T follicular helper cell (primary cell): ENCODE data around the gene DIP2C.
"Not testable (repeated sequence)": the region's sequence is repeated elsewhere in the genome, so short reads cannot be mapped to it uniquely, and the experiment has no call there.

ENCODE experiments used
- DNase-seq: peaks from one replicate; pipeline ENCODE4 v3.0.0-alpha.2; 2020; ENCODE audit warnings: low read depth

DIP2C gene

GRCh38 chr10:375815-376505 is 313.5 kb downstream of the DIP2C start:
- DNase-seq, result no peak

DNA sequence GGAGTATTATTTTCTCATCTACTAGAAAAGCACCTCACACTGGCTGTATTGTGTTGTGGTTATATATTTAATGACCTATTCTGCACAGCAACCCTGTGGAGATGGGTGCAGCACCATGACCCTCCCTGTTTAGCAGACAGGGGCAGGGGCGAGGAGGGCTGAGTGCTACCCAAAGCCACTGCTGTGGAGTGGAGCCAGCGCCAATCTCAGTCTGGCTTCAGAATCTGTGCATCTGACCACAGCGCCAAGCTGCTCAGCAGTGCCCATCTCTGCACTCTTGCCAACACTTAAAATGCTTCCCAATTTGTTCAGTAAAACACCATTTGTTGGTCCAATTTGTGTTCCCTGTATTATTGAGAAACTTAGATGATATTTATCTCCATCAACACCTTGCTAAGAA is 315.1 kb downstream of the DIP2C start:
- no peak for DNase-seq

- no peak for DNase-seq
These were observed 315.8 kb downstream of the DIP2C start for GRCh38 chr10:373526-374309.

DNA sequence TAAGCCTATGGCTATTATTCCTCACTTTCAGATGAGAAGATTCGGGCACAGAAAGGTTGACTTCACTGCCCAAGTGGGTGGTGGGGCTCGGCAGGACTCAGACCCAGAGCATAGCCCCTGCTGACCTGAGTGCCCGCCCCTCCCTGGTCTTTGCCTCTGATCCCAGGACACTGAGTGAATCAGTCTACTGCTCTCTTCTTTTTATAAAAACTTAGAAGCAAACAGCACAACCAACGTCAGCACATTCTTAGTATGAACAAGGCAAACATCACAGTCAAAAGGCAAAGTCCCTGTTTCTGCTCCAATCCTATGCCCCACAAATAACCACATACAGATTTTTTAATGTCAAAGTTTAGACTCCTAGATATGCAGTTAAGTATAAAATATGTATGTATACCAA is 316.5 kb downstream of the DIP2C start:
- no peak for DNase-seq

GRCh38 chr10:372566-372965 is 316.9 kb downstream of the DIP2C start:
- DNase-seq, result no peak

GRCh38 chr10:371515-371914 is 318.0 kb downstream of the DIP2C start:
- DNase-seq, result no peak

- no peak for DNase-seq
These were observed 319.0 kb downstream of the DIP2C start for GRCh38 chr10:370449-370825.

- no peak for DNase-seq
These were observed 319.6 kb downstream of the DIP2C start for GRCh38 chr10:369684-370448.

GRCh38 chr10:369221-369683 is 320.2 kb downstream of the DIP2C start:
- no peak for DNase-seq

DNA sequence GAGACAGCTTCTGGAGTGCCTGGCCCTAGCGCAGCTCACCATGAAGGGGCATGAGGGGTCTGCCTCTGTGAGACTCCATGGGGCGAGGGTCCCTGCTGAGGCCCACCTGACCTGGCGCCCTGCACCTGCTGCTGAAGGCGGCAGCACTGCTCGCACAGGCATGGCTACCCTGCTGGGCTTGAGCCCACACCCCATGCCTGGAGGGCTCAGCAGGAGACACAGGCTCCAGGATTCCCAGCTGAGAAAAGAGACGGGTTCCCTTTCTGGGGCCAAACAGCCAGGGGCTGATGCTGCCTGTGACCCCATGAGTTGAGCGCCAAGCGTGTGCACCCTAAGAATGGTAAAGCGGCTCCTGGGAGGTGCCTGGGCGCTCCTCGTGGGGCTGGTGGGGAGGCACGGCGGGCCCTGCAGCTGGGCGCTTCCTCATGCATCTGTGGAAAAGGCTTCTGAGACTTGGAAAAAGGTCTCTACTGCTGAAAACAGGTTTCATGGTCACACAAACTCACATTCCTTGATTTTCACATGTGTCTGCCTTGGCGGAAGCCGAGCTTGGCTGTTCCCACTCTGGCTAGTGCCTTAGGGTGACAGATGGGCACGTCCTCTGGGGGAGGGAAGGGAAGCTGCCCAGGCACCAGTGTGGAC is 320.8 kb downstream of the DIP2C start:
- DNase-seq, result no peak

DNA sequence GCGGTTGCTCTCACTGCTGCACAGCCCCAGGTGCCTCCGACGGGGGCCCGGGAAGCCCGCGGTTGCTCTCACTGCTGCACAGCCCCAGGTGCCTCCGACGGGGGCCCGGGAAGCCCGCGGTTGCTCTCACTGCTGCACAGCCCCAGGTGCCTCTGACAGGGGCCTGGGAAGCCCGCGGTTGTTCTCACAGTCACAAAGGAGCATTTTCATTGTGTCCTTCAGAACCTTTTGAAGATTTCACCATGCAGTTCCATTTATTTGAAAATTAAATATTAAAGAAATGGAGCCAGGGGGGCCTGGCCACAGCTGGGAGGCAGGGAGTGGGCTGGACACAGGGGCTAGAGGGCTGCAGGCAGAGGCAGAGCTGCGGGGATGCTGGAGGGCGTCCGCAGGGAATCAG is 321.4 kb downstream of the DIP2C start:
- DNase-seq, result not testable (repeated sequence)

GRCh38 chr10:367636-368035 is 321.8 kb downstream of the DIP2C start:
- no peak for DNase-seq

DNA sequence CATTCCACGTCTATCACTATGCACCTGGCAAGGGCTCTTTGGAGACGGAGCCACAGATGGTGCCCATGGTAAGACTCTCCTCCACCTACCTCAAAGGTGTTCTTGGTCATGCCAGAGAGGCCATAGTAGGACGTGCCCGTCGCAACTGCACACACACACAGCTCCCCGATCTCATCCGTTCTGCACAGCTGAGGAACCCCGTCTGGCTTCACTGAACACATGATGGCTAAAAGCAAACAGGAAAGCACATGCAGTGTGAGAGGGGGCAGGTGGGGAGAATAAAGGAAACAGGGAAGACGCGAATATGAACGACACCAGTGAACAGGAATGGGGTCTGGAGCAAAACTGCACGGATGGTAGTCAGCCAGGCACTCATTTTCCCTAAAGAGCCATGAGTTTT is 323.3 kb downstream of the DIP2C start:
- DNase-seq, result no peak

DNA sequence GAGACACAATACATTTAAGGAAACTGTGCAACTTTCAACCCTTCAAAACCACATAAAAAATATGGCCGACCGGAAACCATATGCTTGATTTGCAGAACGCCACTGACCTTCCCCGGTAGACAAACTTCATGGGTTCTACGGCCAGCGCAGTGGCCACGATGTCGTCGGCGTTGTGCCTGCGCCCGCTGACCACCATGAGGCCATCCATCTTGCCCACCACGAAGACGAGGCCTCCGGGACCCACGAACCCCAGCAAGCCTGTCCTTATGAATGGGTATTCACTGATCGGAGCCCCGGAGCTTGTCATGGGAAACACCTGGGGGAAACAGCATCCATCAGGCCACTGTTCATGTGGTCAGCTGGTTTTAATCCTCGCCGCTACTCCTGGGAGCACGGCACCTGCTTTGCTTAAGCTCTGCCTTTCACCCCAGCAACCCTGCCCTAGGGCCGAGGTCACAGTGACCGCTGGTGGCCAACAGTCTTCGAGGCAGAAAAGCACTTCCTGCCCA is 325.1 kb downstream of the DIP2C start:
- DNase-seq, result no peak

DNA sequence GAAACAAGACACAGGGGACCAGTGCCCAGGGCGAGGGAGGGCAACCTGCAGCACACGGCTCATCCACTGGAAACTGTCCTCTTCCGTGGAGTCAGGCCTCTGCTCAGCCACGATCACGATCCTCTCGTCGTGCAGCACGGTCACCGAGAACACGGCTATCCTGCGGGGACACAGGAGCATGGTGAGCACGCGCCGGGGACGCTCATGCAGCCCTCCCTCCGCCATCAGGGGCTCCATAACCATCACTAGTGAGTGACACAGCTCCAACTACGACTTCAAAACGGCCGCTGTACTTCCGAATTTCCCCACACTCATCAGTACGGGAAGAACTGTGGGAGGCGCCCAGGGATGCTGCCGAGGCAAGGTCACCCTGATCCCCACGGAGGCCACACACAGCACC is 326.3 kb downstream of the DIP2C start:
- DNase-seq, result no peak

DNA sequence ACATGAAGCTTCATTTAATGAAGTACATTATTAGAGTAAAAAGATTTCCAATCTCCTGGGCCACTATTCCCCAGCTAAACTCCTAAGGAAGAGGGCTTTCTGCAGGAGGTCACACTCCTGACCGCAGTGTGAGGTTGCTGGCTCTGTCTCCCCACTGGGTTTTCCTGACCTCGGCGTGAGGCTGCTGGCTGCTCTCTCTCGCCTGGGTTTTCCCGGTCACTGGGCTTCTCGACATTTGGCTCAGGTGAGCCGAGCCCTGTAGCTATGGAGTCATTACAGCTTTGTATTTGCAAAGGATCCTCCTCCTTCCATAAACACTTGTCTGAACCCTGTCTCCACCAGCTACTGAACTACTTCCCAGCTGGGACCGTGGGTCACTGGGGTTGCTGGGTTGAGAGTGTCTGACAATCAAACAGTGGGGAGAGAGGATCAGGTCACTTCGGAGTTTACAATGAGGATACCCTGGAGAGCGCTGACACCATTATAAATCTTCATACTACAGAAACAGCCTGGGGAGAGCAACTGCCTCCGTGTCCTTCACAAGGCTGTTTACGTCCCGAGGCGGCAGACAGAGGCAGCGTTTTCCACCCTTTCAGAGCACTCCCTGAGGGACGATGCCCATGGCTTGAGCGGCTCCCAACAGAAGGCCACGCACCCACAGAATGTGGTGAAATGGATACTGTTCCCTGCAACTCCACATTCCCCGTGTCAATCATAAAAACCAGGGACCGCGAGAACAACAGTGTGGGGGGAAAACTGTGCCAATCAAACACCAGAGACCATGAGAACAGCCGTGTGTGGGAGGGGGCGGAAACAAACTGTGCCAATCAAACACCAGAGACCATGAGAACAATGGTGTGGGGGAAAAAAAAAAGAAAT is 328.0 kb downstream of the DIP2C start:
- no peak for DNase-seq

DNA sequence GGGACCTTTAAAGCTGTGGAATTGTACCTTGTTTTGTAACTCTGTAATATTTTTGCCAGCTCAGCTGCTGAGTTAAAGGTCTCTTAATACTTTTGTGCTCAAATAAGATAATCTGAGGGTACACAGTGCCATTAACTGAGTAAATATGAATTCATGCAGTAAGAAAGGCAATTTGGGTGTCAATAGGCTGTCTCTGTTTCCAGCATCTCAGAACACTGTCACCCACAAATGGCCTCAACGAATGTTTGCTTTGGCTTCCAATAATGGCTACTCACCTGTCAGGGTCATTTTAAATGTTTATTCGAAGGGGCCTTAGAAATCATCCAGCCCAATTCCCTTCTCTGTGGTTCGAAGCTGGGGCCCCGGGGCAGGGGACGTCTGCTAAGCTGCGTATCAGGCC is 328.8 kb downstream of the DIP2C start:
- DNase-seq, result no peak

DNA sequence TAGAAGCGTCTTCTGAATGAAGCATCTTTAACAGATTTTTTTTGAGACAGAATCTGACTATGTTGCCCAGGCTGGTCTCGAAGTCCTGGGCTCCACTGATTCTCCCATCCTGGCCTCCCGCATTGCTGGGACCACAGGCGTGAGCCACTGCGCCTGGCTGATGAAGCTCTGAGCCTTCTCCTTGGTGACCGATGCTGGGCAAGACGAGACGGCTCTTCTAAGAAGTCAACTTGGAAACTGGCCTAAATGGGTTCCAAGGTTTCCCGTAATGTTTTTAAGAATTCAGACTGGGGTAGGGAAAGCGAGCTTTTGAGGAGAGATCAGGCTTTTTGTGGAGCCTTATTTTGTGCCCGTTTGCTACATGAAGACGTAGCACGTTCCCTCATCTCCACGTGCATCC is 329.7 kb downstream of the DIP2C start:
- DNase-seq, result no peak

- DNase-seq, result no peak
These were observed 330.4 kb downstream of the DIP2C start for GRCh38 chr10:359093-359492.

DNA sequence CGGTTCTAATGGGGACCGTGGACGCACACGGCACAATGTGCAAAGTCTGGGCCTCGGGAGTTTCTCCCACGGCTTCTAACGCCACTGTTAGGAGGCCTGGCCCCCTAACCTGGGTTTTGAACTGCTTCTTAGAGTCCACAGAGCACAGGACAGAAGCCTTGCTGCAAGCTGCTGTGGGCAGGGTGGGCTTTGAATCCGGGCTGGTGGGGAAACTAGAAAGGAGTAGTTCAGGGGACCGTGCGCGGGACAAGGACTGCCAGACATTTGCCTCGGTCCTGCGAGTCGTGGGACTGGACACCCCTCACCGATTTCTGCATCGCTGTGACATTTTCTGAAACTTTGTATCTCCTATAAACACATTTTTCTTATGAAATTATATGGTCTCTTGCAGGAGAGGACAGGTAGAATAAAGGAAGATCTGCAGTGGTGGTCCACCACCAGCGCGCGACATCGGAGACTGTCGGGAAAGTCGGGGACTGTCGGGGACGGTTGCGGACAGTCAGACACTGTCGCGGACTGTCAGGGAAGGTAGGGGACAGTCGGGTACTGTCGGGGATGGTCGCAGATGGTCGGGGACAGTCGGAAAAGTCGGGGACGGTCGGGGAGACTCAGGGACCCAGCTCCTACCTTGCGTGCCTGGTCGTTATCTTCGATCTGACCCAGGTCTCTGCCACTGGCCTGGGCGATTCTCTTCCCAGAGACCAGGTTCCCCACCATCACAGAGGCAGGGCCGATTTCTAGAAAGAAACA is 332.1 kb downstream of the DIP2C start:
- DNase-seq, result no peak
